DOHH2 (cell line): ENCODE measurements around the gene TBRG1.

Experiments used
- CTCF ChIP-seq: fragments of 200-600 bp; sonication (generic); IDR thresholded peaks from one replicate; pipeline ENCODE4 v1.5.1; 2014; ENCODE audit warnings: antibody characterized with exemption, mild to moderate bottlenecking, low read depth, low read length; ENCODE audit not compliant: poor library complexity, severe bottlenecking
- EZH2phosphoT487 ChIP-seq: fragments of 200-600 bp; sonication (generic); IDR thresholded peaks from 2 replicates; pipeline ENCODE4 v1.6.1; 2017; ENCODE audit warnings: borderline replicate concordance, mild to moderate bottlenecking, antibody characterized with exemption, low read length, moderate library complexity, mixed read lengths

- TF ChIP-seq CTCF: no peak
- no peak for TF ChIP-seq EZH2phosphoT487
Observed at GRCh38 chr11:124633355-124633754, 10.7 kb downstream of the TBRG1 start.
